SU-DHL-6 (cell line): ENCODE data around the gene B4GALNT4.
"Not testable (repeated sequence)": the region's sequence is repeated elsewhere in the genome, so short reads cannot be mapped to it uniquely, and the experiment has no call there.

Experiments
- H2AFZ ChIP-seq: fragments of 200-600 bp; sonication (generic); 2 replicates; pipeline ENCODE4 v1.6.1; 2014; ENCODE audit warnings: low read depth, mild to moderate bottlenecking, moderate library complexity, mixed read lengths, antibody characterized with exemption, low read length; ENCODE audit not compliant: severe bottlenecking
- H3F3A ChIP-seq: fragments of 200-600 bp; shearing (Covaris generic); 2 replicates; pipeline ENCODE4 v1.6.0; 2016; ENCODE audit warnings: antibody characterized with exemption, mild to moderate bottlenecking; ENCODE audit not compliant: insufficient read depth
- H3K27ac ChIP-seq: fragments of 200-600 bp; sonication (generic); 2 replicates; pipeline ENCODE4 v1.5.1; 2016; ENCODE audit warnings: low read depth, mild to moderate bottlenecking, low read length, moderate library complexity, mixed read lengths
- H3K27me3 ChIP-seq: fragments of 200-600 bp; sonication (generic), shearing (Covaris generic); 2 replicates; pipeline ENCODE4 v1.6.0; 2014; ENCODE audit warnings: mild to moderate bottlenecking, low read length
- H3K36me3 ChIP-seq: fragments of 200-600 bp; sonication (generic); 2 replicates; pipeline ENCODE4 v1.6.1; 2014; ENCODE audit warnings: mild to moderate bottlenecking, low read length, mixed read lengths
- H3K4me2 ChIP-seq: fragments of 300-600, 200-600 bp; shearing (Covaris generic), sonication (generic); 2 replicates; pipeline ENCODE4 v1.6.0; 2014; ENCODE audit warnings: low read length, low read depth, mild to moderate bottlenecking; ENCODE audit not compliant: poor library complexity, severe bottlenecking
- H3K4me3 ChIP-seq: fragments of 200-600 bp; sonication (generic); 2 replicates; pipeline ENCODE4 v1.5.1; 2014; ENCODE audit warnings: antibody characterized with exemption, low read length, mild to moderate bottlenecking, mixed read lengths; ENCODE audit not compliant: insufficient read depth, poor library complexity, severe bottlenecking
- H3K79me2 ChIP-seq: fragments of 200-600 bp; sonication (generic); 2 replicates; pipeline ENCODE4 v1.6.1; 2014; ENCODE audit warnings: mild to moderate bottlenecking, low read length, moderate library complexity; ENCODE audit not compliant: insufficient read depth
- H3K9ac ChIP-seq: fragments of 200-600 bp; sonication (generic); 2 replicates; pipeline ENCODE4 v1.7.0; 2014; ENCODE audit warnings: mild to moderate bottlenecking, low read length
- H3K9me2 ChIP-seq: fragments of 200-600 bp; sonication (generic); replicated peaks from 2 replicates; pipeline ENCODE4 v1.6.1; 2014; ENCODE audit warnings: low read length; ENCODE audit not compliant: insufficient read depth
- H3K9me3 ChIP-seq: fragments of 200-600 bp; sonication (generic); 2 replicates; pipeline ENCODE4 v1.6.1; 2014; ENCODE audit warnings: low read length, mixed read lengths; ENCODE audit not compliant: insufficient read depth
- H4K20me1 ChIP-seq: fragments of 200-600 bp; sonication (generic); 2 replicates; pipeline ENCODE4 v1.6.1; 2014; ENCODE audit warnings: low read depth, mild to moderate bottlenecking, antibody characterized with exemption, low read length, moderate library complexity, mixed read lengths
- CTCF ChIP-seq: fragments of 200-600 bp; sonication (generic); IDR thresholded peaks from one replicate; pipeline ENCODE4 v1.5.1; 2017; ENCODE audit warnings: antibody characterized with exemption, mild to moderate bottlenecking, low read length, moderate library complexity; ENCODE audit not compliant: insufficient read depth, poor library complexity, severe bottlenecking
- EZH2phosphoT487 ChIP-seq: fragments of 200-600 bp; sonication (generic), shearing (Covaris generic); conservative IDR thresholded peaks from 2 replicates; pipeline ENCODE4 v1.6.1; 2018; ENCODE audit warnings: mild to moderate bottlenecking, antibody characterized with exemption, low read length, moderate library complexity, mixed read lengths

Gene B4GALNT4

GRCh38 chr11:369336-370018 is at the start of gene B4GALNT4:
B4GALNT4 (plus strand) TSS chr11:369499; CDS start chr11:369804, 305 bp downstream.
- Histone ChIP-seq H4K20me1 (no peaks in the 10 kb centered on the region), H2AFZ (no peak within 1 kb of the TSS), H3K36me3 (no peaks in the 10 kb centered on the region), H3K9ac (no peak within 1 kb of the TSS), H3K79me2 (no peaks in the 10 kb centered on the region), H3F3A (no peaks in the 10 kb centered on the region), H3K27ac (no peak within 1 kb of the TSS), H3K4me3 (no peak within 1 kb of the TSS), H3K27me3 (no peaks in the 10 kb centered on the region), H3K9me2 (no peaks in the 10 kb centered on the region), H3K4me2 (no peak within 1 kb of the TSS), H3K9me3 (no peaks in the 10 kb centered on the region)
- TF ChIP-seq CTCF (no peak), EZH2phosphoT487 (no peak)

- not testable (repeated sequence) for H3K36me3 ChIP-seq, H3K9me3 ChIP-seq, H3K4me2 ChIP-seq, H3K9ac ChIP-seq, H3F3A ChIP-seq, H3K27me3 ChIP-seq, H3K9me2 ChIP-seq, H3K4me3 ChIP-seq, H3K79me2 ChIP-seq, H2AFZ ChIP-seq, H4K20me1 ChIP-seq, H3K27ac ChIP-seq
These were observed 49.4 kb upstream of the B4GALNT4 start for GRCh38 chr11:319888-320273.

GRCh38 chr11:324156-324555 is 45.1 kb upstream of the B4GALNT4 start:
- Histone ChIP-seq H3F3A (peaks cover 15% of the 10 kb centered on the region), H3K9me3 (no peaks in the 10 kb centered on the region), H3K36me3 (no peaks in the 10 kb centered on the region), H3K79me2 (no peaks in the 10 kb centered on the region), H3K9ac (no peak overlapping the region), H2AFZ (no peak overlapping the region), H3K27ac (no peak overlapping the region), H3K4me2 (no peak overlapping the region), H3K4me3 (no peak overlapping the region), H3K27me3 (no peaks in the 10 kb centered on the region), H3K9me2 (no peaks in the 10 kb centered on the region), H4K20me1 (no peaks in the 10 kb centered on the region)
- TF ChIP-seq EZH2phosphoT487 (no peak), CTCF (no peak)

- not testable (repeated sequence) for H3K9ac ChIP-seq, H3K4me2 ChIP-seq, H2AFZ ChIP-seq
These were observed 44.4 kb upstream of the B4GALNT4 start for GRCh38 chr11:324593-325517.

More at GRCh38 chr11:324593-325517, 44.4 kb upstream of the B4GALNT4 start:
- not testable (repeated sequence) for H3K9me2 ChIP-seq, H4K20me1 ChIP-seq, H3K4me3 ChIP-seq, H3K27me3 ChIP-seq, H3K9me3 ChIP-seq, H3K79me2 ChIP-seq, H3K27ac ChIP-seq, H3K36me3 ChIP-seq
- peaks cover 20% of the 10 kb centered on the region for H3F3A ChIP-seq
